Thyroid gland (tissue), 4 donors: ENCODE measurements around the gene LAMA2. TPM values are rescaled to one million over a fixed set of nuclear protein-coding genes. Genes with fewer than 3 reads are reported as not detected.

Source experiments
- DNase-seq, 2 donors: peaks; one replicate each; pipeline ENCODE4 v3.0.0-alpha.2; 2019
- H3K27ac ChIP-seq, 3 donors: fragments of 200-600 bp; sonication (generic); 1 replicate in 2 of 3; 2 replicates in 1 of 3; pipeline ENCODE4 v1.5.1; 2016 to 2019; ENCODE audit warnings: mild to moderate bottlenecking in 1 of 3, moderate library complexity in 1 of 3
- H3K27me3 ChIP-seq: fragments of 200-600 bp; sonication (generic); one replicate; pipeline ENCODE4 v1.5.1; 2019
- H3K36me3 ChIP-seq, 2 donors: fragments of 200-600 bp; sonication (generic); one replicate each; pipeline ENCODE4 v1.5.1; 2016 to 2019
- H3K4me1 ChIP-seq, 2 donors: fragments of 200-600 bp; sonication (generic); one replicate each; pipeline ENCODE4 v1.5.1; 2017 to 2019
- H3K4me3 ChIP-seq, 3 donors: fragments of 200-600 bp; sonication (generic); replicated peaks in 1 of 3; 1 replicate in 2 of 3; 2 replicates in 1 of 3; pipeline ENCODE4 v1.5.1; 2016; ENCODE audit warnings: mild to moderate bottlenecking in 1 of 3
- H3K9me3 ChIP-seq: fragments of 200-600 bp; sonication (generic); one replicate; pipeline ENCODE4 v1.5.1; 2017
- CTCF ChIP-seq, 6 experiments: fragments of 200-600 bp in 3 of 6; fragments of 450-650 bp in 3 of 6; sonication (generic) in 3 of 6; IDR thresholded peaks; one replicate each; pipeline ENCODE4 v1.5.1; 2016 to 2019; ENCODE audit warnings: antibody characterized with exemption in 6 of 6, mild to moderate bottlenecking in 2 of 6, inconsistent platforms in 1 of 6, moderate library complexity in 1 of 6
- POLR2A ChIP-seq, 2 donors: fragments of 450-650 bp; IDR thresholded peaks; one replicate each; pipeline ENCODE4 v1.6.1; 2017; ENCODE audit warnings: antibody characterized with exemption in 2 of 2, mild to moderate bottlenecking in 2 of 2, moderate library complexity in 1 of 2
- WGBS, 2 donors: methylation state at CpG; one replicate each; pipeline ENCODE4 v1.1.5; 2017; 5-methylcytosine and 5-hydroxymethylcytosine counted together
- intact Hi-C: fragments of 100-400 bp; cut with DNase I; formaldehyde crosslinking; loops from one replicate; pipeline ENCODE4 v1.15.1; 2023
- total RNA-seq, 4 donors: library from RNA; depleted of rRNA; stranded (reverse); fragments of >200 nt; gene quantifications; one replicate each; pipeline ENCODE4 v1.2.3, GENCODE V29; 2016

Gene LAMA2
- total RNA-seq, 4 donors from 2014 or later = 41.4 to 117 (median 78.9) TPM

- intact Hi-C loops = no loop called here
- Histone ChIP-seq H3K36me3 (no peaks in the 10 kb centered on the region), H3K27me3 (no peaks in the 10 kb centered on the region), H3K4me1 (no peaks in the 10 kb centered on the region), H3K27ac (no peak overlapping the region), H3K4me3 (no peak overlapping the region), H3K9me3 (no peaks in the 10 kb centered on the region)
- DNase-seq = no peak
- WGBS, 2 donors = 58 to 65% methylated on average over 1 of the region's 1 CpG
- TF ChIP-seq POLR2A (IDR thresholded peaks at IDR 0.05) (no peak), CTCF (IDR thresholded peaks at IDR 0.05) (no peak)
Observed at GRCh38 chr6:129368076-129368475, 485.1 kb downstream of the LAMA2 start.

GRCh38 chr6:129368970-129369369 lies 486.0 kb downstream of the LAMA2 start:
- Histone ChIP-seq H3K27me3 (no peaks in the 10 kb centered on the region), H3K9me3 (no peaks in the 10 kb centered on the region), H3K4me1 (no peaks in the 10 kb centered on the region), H3K36me3 (no peaks in the 10 kb centered on the region), H3K27ac (no peak overlapping the region), H3K4me3 (no peak overlapping the region)
- intact Hi-C loops = no loop called here
- WGBS, 2 donors = 92 to 99% methylated on average over 2 of the region's 2 CpGs
- DNase-seq = no peak
- TF ChIP-seq POLR2A (IDR thresholded peaks at IDR 0.05) (no peak), CTCF (IDR thresholded peaks at IDR 0.05) (no peak)

- intact Hi-C loops = no loop called here
- WGBS, 2 donors = 76 to 77% methylated on average over 5 of the region's 5 CpGs
- Histone ChIP-seq H3K9me3 (no peaks in the 10 kb centered on the region), H3K27me3 (no peaks in the 10 kb centered on the region), H3K4me3 (no peak overlapping the region), H3K36me3 (no peaks in the 10 kb centered on the region), H3K4me1 (no peaks in the 10 kb centered on the region), H3K27ac (no peak overlapping the region)
- TF ChIP-seq CTCF (IDR thresholded peaks at IDR 0.05) = no peak
- no peak for TF ChIP-seq POLR2A (IDR thresholded peaks at IDR 0.05)
- DNase-seq = no peak
Observed at GRCh38 chr6:129369737-129370136, 486.8 kb downstream of the LAMA2 start.

- TF ChIP-seq CTCF (IDR thresholded peaks at IDR 0.05) (peak; percentile 23 to 76 (median 58)), POLR2A (IDR thresholded peaks at IDR 0.05) (no peak)
- Histone ChIP-seq H3K9me3 (no peaks in the 10 kb centered on the region), H3K4me1 (no peaks in the 10 kb centered on the region), H3K27me3 (no peaks in the 10 kb centered on the region), H3K4me3 (no peak overlapping the region), H3K36me3 (no peaks in the 10 kb centered on the region), H3K27ac (no peak overlapping the region)
- intact Hi-C loops = no loop called here
- 13% methylated on average over 9 of the region's 9 CpGs for WGBS, 2 donors
- DNase-seq = peak; percentile 28 to 56
Observed at GRCh38 chr6:129370268-129370916, 487.5 kb downstream of the LAMA2 start.

GRCh38 chr6:129381885-129382284 lies 498.9 kb downstream of the LAMA2 start:
- Histone ChIP-seq H3K27ac (no peak overlapping the region), H3K27me3 (no peaks in the 10 kb centered on the region), H3K9me3 (no peaks in the 10 kb centered on the region), H3K36me3 (no peaks in the 10 kb centered on the region), H3K4me1 (no peaks in the 10 kb centered on the region), H3K4me3 (no peak overlapping the region)
- 85 to 91% methylated on average over 2 of the region's 2 CpGs for WGBS, 2 donors
- intact Hi-C loops = no loop called here
- TF ChIP-seq CTCF (IDR thresholded peaks at IDR 0.05) (no peak), POLR2A (IDR thresholded peaks at IDR 0.05) (no peak)
- DNase-seq = no peak
